Gastroesophageal sphincter (tissue), 4 donors: ENCODE measurements around the gene ZC3HAV1. TPM values are rescaled to one million over a fixed set of nuclear protein-coding genes. Genes with fewer than 3 reads are reported as not detected.

ENCODE experiments used
- ATAC-seq: fragments of 150-250 bp; one replicate; pipeline ENCODE4 v1.9.1; 2016; ENCODE audit warnings: mild to moderate bottlenecking, moderate library complexity
- H3K27ac ChIP-seq, 4 donors: fragments of 200-600 bp; sonication (generic) in 3 of 4; 1 replicate in 3 of 4; 2 replicates in 1 of 4; pipeline ENCODE4 v1.5.1; 2016 to 2019
- H3K27me3 ChIP-seq: fragments of 200-600 bp; sonication (generic); one replicate; pipeline ENCODE4 v1.5.1; 2019
- H3K36me3 ChIP-seq, 2 donors: fragments of 200-600 bp; sonication (generic); one replicate each; pipeline ENCODE4 v1.5.1; 2019; ENCODE audit warnings: control low read depth in 1 of 2
- H3K4me1 ChIP-seq, 3 donors: fragments of 200-600 bp; sonication (generic); 1 replicate in 2 of 3; 2 replicates in 1 of 3; pipeline ENCODE4 v1.5.1; 2016 to 2019; ENCODE audit warnings: control low read depth in 2 of 3
- H3K4me3 ChIP-seq, 2 donors: fragments of 200-600 bp; sonication (generic); one replicate each; pipeline ENCODE4 v1.5.1; 2019; ENCODE audit warnings: mild to moderate bottlenecking in 1 of 2, moderate library complexity in 1 of 2
- H3K9me3 ChIP-seq, 3 donors: fragments of 200-600 bp; sonication (generic); one replicate each; pipeline ENCODE4 v1.5.1; 2017 to 2019; ENCODE audit warnings: control low read depth in 2 of 3
- CTCF ChIP-seq, 4 experiments: fragments of 200-600 bp in 2 of 4; fragments of 450-650 bp in 2 of 4; sonication (generic) in 1 of 4; IDR thresholded peaks; one replicate each; pipeline ENCODE4 v1.5.1; 2017 to 2019; ENCODE audit warnings: antibody characterized with exemption in 4 of 4, mild to moderate bottlenecking in 2 of 4, moderate library complexity in 2 of 4
- EP300 ChIP-seq: sonication (generic); formaldehyde crosslinking; IDR thresholded peaks from one replicate; pipeline ENCODE4 v1.6.1; 2017; ENCODE audit warnings: antibody characterized with exemption, mild to moderate bottlenecking
- POLR2A ChIP-seq, 2 donors: fragments of 450-650 bp; IDR thresholded peaks; one replicate each; pipeline ENCODE4 v1.6.1; 2017; ENCODE audit warnings: antibody characterized with exemption in 2 of 2, mild to moderate bottlenecking in 2 of 2, moderate library complexity in 1 of 2
- POLR2AphosphoS5 ChIP-seq: sonication (generic); formaldehyde crosslinking; IDR thresholded peaks from one replicate; pipeline ENCODE4 v1.6.1; 2017; ENCODE audit warnings: antibody characterized with exemption
- WGBS, 2 donors: methylation state at CpG; one replicate each; pipeline ENCODE4 v1.1.5; 2018; ENCODE audit warnings: low coverage in 1 of 2; 5-methylcytosine and 5-hydroxymethylcytosine counted together
- total RNA-seq, 4 donors: library from RNA; depleted of rRNA; stranded (reverse); fragments of >200 nt; gene quantifications; one replicate each; pipeline ENCODE4 v1.1.0, GENCODE V29; 2016

The ZC3HAV1 gene
- total RNA-seq, 4 donors from 2014 or later = 21.8 to 30.4 (median 27.2) TPM

GRCh38 chr7:139049936-139050335 lies 59.6 kb downstream of the ZC3HAV1 start:
- TF ChIP-seq CTCF (IDR thresholded peaks at IDR 0.05) (no peak), EP300 (no peak), POLR2A (IDR thresholded peaks at IDR 0.05) (no peak), POLR2AphosphoS5 (no peak)
- Histone ChIP-seq H3K36me3 (peaks cover 0 to 98% of the 10 kb centered on the region in 2 donors), H3K4me1 (no peaks in the 10 kb centered on the region), H3K27ac (no peak overlapping the region), H3K4me3 (no peak overlapping the region), H3K9me3 (no peaks in the 10 kb centered on the region), H3K27me3 (no peaks in the 10 kb centered on the region)
- 92 to 100% methylated on average over 1 of the region's 1 CpG for WGBS, 2 donors
- ATAC-seq = no peak

GRCh38 chr7:139049111-139049510 lies 60.4 kb downstream of the ZC3HAV1 start:
- TF ChIP-seq CTCF (IDR thresholded peaks at IDR 0.05) (no peak), POLR2AphosphoS5 (no peak), EP300 (no peak), POLR2A (IDR thresholded peaks at IDR 0.05) (no peak)
- Histone ChIP-seq H3K27me3 (no peaks in the 10 kb centered on the region), H3K4me1 (no peaks in the 10 kb centered on the region), H3K9me3 (no peaks in the 10 kb centered on the region), H3K4me3 (no peak overlapping the region), H3K36me3 (peaks cover 0 to 90% of the 10 kb centered on the region in 2 donors), H3K27ac (no peak overlapping the region)
- no peak for ATAC-seq
- WGBS, 2 donors = 64 to 82% methylated on average over 6 of the region's 7 CpGs

GRCh38 chr7:139047970-139048369 lies 61.5 kb downstream of the ZC3HAV1 start:
- WGBS, 2 donors = 76% methylated on average over 3 of the region's 3 CpGs
- no peaks in the 10 kb centered on the region for H3K9me3 ChIP-seq
- H3K4me1 ChIP-seq = no peaks in the 10 kb centered on the region
- TF ChIP-seq EP300 = no peak
- TF ChIP-seq POLR2AphosphoS5 = no peak
- no peak for TF ChIP-seq POLR2A (IDR thresholded peaks at IDR 0.05)
- no peak for TF ChIP-seq CTCF (IDR thresholded peaks at IDR 0.05)
- no peak for ATAC-seq
- peaks cover 0 to 86% of the 10 kb centered on the region in 2 donors for H3K36me3 ChIP-seq
- no peak overlapping the region for H3K27ac ChIP-seq
- H3K27me3 ChIP-seq = no peaks in the 10 kb centered on the region
- H3K4me3 ChIP-seq = no peak overlapping the region

GRCh38 chr7:139046143-139046542 lies 63.4 kb downstream of the ZC3HAV1 start:
- no peaks in the 10 kb centered on the region for H3K9me3 ChIP-seq
- no peak for ATAC-seq
- no peak overlapping the region for H3K27ac ChIP-seq
- H3K4me3 ChIP-seq = no peak overlapping the region
- WGBS, 2 donors = 60 to 85% methylated on average over 1 to 6 of the region's 6 CpGs
- H3K4me1 ChIP-seq = no peaks in the 10 kb centered on the region
- peaks cover 0 to 69% of the 10 kb centered on the region in 2 donors for H3K36me3 ChIP-seq
- H3K27me3 ChIP-seq = no peaks in the 10 kb centered on the region
- TF ChIP-seq POLR2AphosphoS5 (no peak), EP300 (no peak), POLR2A (IDR thresholded peaks at IDR 0.05) (no peak), CTCF (IDR thresholded peaks at IDR 0.05) (no peak)

- no peak for ATAC-seq
- H3K36me3 ChIP-seq = peaks cover 0 to 59% of the 10 kb centered on the region in 2 donors
- no peaks in the 10 kb centered on the region for H3K27me3 ChIP-seq
- no peaks in the 10 kb centered on the region for H3K4me1 ChIP-seq
- no peak overlapping the region for H3K27ac ChIP-seq
- 80 to 81% methylated on average over 5 of the region's 5 CpGs for WGBS, 2 donors
- no peak overlapping the region for H3K4me3 ChIP-seq
- no peak for TF ChIP-seq POLR2A (IDR thresholded peaks at IDR 0.05)
- no peak for TF ChIP-seq CTCF (IDR thresholded peaks at IDR 0.05)
- no peak for TF ChIP-seq EP300
- TF ChIP-seq POLR2AphosphoS5 = no peak
- H3K9me3 ChIP-seq = no peaks in the 10 kb centered on the region
These were observed 64.4 kb downstream of the ZC3HAV1 start for GRCh38 chr7:139044813-139045794.
